Neural cell (in vitro differentiated cells): ENCODE results near the gene SPEM3. TPM values are rescaled to one million over a fixed set of nuclear protein-coding genes. Genes with fewer than 3 reads are reported as not detected.

Source experiments
- H2AFZ ChIP-seq: fragments of 200-600, 300-800 bp; sonication (generic), shearing (Covaris generic); 2 replicates; pipeline ENCODE4 v1.6.0; 2014; ENCODE audit warnings: low read depth, mild to moderate bottlenecking, antibody characterized with exemption, low read length, moderate library complexity
- H3F3A ChIP-seq: fragments of 200-600 bp; shearing (Covaris generic); 2 replicates; pipeline ENCODE4 v1.6.1; 2016; ENCODE audit warnings: mild to moderate bottlenecking, moderate library complexity, mixed read lengths, antibody characterized with exemption, low read length; ENCODE audit not compliant: insufficient read depth, poor library complexity, severe bottlenecking
- H3K27ac ChIP-seq: fragments of 200-600, 300-800 bp; sonication (generic), shearing (Covaris generic); 2 replicates; pipeline ENCODE4 v1.5.1; 2014; ENCODE audit warnings: mild to moderate bottlenecking, low read length, moderate library complexity
- H3K27me3 ChIP-seq: fragments of 300-800, 200-600 bp; sonication (generic), shearing (Covaris generic); 2 replicates; pipeline ENCODE4 v1.6.0; 2014; ENCODE audit warnings: mild to moderate bottlenecking, low read depth, low read length, moderate library complexity; ENCODE audit not compliant: insufficient read depth
- H3K36me3 ChIP-seq: fragments of 300-800, 200-600 bp; sonication (generic), shearing (Covaris generic); 2 replicates; pipeline ENCODE4 v1.5.1; 2014; ENCODE audit warnings: mild to moderate bottlenecking, antibody characterized with exemption, low read length, moderate library complexity; ENCODE audit not compliant: insufficient read depth
- H3K4me2 ChIP-seq: fragments of 300-800, 200-600 bp; sonication (generic), shearing (Covaris generic); 2 replicates; pipeline ENCODE4 v1.6.0; 2014; ENCODE audit warnings: mild to moderate bottlenecking, low read length
- H3K4me3 ChIP-seq: fragments of 300-800, 200-600 bp; sonication (generic), shearing (Covaris generic); 2 replicates; pipeline ENCODE4 v1.5.1; 2014; ENCODE audit warnings: mild to moderate bottlenecking, low read length, moderate library complexity
- H3K79me2 ChIP-seq: fragments of 200-600 bp; shearing (Covaris generic); replicated peaks from 2 replicates; pipeline ENCODE4 v1.6.0; 2014; ENCODE audit warnings: mild to moderate bottlenecking, low read length, moderate library complexity; ENCODE audit not compliant: insufficient read depth
- H3K9ac ChIP-seq: fragments of 300-800, 200-600 bp; sonication (generic), shearing (Covaris generic); 2 replicates; pipeline ENCODE4 v1.6.1; 2016; ENCODE audit warnings: mild to moderate bottlenecking, low read length, mixed read lengths
- H3K9me2 ChIP-seq: fragments of 200-600 bp; shearing (Covaris generic); 2 replicates; pipeline ENCODE4 v1.6.1; 2016; ENCODE audit warnings: mild to moderate bottlenecking, low read length, mixed read lengths; ENCODE audit not compliant: insufficient read depth
- H3K9me3 ChIP-seq: fragments of 200-600, 300-800 bp; sonication (generic), shearing (Covaris generic); 2 replicates; pipeline ENCODE4 v1.6.1; 2016; ENCODE audit warnings: mild to moderate bottlenecking, mixed run types, low read length, moderate library complexity, mixed read lengths
- H4K20me1 ChIP-seq: fragments of 200-600 bp; shearing (Covaris generic); 2 replicates; pipeline ENCODE4 v1.6.1; 2016; ENCODE audit warnings: mild to moderate bottlenecking, mixed run types; ENCODE audit not compliant: insufficient read depth
- EP300 ChIP-seq: fragments of 450-650 bp; conservative IDR thresholded peaks from 2 replicates; pipeline ENCODE4 v1.6.1; 2014; ENCODE audit warnings: antibody characterized with exemption, mild to moderate bottlenecking, moderate library complexity; ENCODE audit not compliant: poor library complexity, severe bottlenecking
- EZH2 ChIP-seq: fragments of 200-600, 300-800 bp; shearing (Covaris generic), sonication (generic); IDR thresholded peaks from 2 replicates; pipeline ENCODE4 v1.6.1; 2014; ENCODE audit warnings: antibody characterized with exemption, low read length, borderline replicate concordance, mild to moderate bottlenecking; ENCODE audit not compliant: insufficient read depth, poor library complexity, severe bottlenecking
- MXI1 ChIP-seq: fragments of 450-650 bp; conservative IDR thresholded peaks from 2 replicates; pipeline ENCODE4 v1.6.1; 2014; ENCODE audit warnings: antibody characterized with exemption, mild to moderate bottlenecking; ENCODE audit not compliant: poor library complexity, severe bottlenecking
- POLR2AphosphoS5 ChIP-seq: IDR thresholded peaks from 2 replicates; pipeline ENCODE4 v1.6.1; 2012
- RAD21 ChIP-seq: fragments of 450-650 bp; conservative IDR thresholded peaks from 2 replicates; pipeline ENCODE4 v1.6.1; 2014; ENCODE audit warnings: antibody characterized with exemption, mild to moderate bottlenecking, moderate library complexity
- SMC3 ChIP-seq: fragments of 450-650 bp; conservative IDR thresholded peaks from 2 replicates; pipeline ENCODE4 v1.6.1; 2014; ENCODE audit warnings: antibody characterized with exemption, mild to moderate bottlenecking, moderate library complexity; ENCODE audit not compliant: poor library complexity
- TAF1 ChIP-seq: IDR thresholded peaks from 2 replicates; pipeline ENCODE4 v1.6.1; 2012; ENCODE audit warnings: low read depth
- polyA plus RNA-seq: library from polyadenylated mRNA; depleted of rRNA; stranded (reverse); fragments of >200 nt; gene quantifications from 2 replicates; pipeline ENCODE4 v1.2.3, GENCODE V29; 2014
- TF ChIP-seq, protein P1 (sequence below): IDR thresholded peaks from 2 replicates; pipeline ENCODE4 v1.6.1; 2012; ENCODE audit warnings: borderline replicate concordance
- TF ChIP-seq, protein P2 (sequence below): fragments of 450-650 bp; IDR thresholded peaks from 2 replicates; pipeline ENCODE4 v1.5.1; 2014; ENCODE audit warnings: antibody characterized with exemption, mild to moderate bottlenecking, moderate library complexity; ENCODE audit not compliant: poor library complexity, severe bottlenecking

The SPEM3 gene
- polyA plus RNA-seq, 1 donor from 2014 or later: not detected

DNA sequence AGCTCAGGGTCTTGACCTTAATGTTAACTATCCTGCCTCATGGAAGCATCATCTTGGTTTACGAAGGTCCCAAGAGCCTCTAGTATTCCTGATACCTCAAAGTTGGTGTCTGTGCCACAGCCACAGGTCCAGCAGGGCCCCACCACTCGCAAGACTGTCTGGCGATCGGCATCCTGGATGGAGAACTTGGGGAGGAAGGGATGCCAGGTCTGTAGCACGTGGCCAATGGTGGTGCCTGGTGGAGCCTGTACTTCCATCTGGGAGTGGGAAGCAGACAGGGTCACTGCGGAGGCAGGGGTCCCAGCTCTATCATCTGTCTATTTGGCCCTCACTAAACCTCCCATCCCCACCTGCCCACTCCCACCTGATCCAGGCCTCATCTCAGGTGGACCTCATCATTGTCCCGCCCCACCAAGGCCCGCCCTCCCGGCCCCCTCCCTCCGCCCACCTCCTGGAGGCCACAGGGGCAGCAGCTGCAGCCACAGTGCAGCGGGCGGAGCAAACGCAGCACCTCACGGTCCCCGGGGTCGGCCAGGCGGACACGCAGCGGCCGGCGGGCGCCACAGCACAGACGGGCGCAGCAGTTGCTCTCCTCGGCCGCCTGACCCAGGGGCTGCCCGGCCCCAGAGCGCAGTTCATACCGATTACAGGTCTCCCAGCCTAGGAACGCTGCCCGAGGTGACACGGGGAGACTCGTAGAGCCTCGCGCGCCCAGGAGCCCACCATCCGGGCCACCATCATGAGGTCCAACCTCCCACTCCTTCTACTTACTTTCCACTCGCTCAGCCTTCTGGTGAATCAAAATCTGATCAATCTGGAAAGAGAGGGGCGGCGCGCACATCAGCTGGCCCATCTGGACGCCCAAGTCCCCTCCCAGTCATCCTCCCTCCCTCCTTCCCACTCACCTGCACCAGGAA lies 35.7 kb upstream of the SPEM3 start:
- H3K4me3 ChIP-seq: peak overlapping the region; percentile 93
- no peaks in the 10 kb centered on the region for H4K20me1 ChIP-seq

DNA sequence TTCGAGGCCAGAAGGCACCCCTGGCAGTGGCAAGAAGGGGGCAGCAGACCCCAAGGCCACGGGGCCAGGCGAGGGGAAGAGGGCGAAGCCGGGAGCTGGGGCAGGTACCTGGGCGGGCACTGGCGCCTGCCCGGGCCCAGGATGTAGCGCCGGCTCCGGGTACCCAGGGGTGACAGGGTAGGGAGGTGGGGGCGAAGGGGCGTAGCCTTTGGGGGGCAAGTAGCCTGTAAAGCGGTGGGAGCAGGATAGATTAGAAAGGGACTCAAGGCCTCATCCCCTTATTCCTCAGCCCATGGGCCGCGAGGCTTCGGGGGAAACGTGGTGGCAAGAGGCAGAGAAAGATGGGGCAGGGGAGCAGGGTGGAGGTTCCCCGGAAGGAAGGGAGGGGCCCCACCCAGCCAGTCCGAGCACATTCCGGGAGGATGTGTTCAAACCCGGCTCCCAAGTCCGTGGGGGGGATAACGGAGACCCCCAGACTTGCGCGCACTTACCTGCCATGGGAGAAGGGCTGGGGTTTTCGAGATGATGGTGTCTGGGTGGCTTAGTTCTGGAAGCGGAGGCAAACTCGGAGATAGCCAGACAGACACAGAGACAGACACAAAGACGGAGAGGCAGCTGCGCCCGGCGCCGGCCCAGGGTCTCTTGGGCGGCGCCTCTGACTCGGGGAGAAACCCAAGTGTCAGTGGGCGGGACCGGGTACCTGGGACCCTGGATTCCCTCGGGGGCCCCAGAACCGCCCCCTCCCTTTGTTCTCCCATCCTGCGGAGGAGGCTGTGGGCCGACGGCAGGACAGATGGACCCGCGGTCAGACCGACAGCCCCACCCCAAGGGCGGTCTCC lies 34.8 kb upstream of the SPEM3 start:
- H3K27ac ChIP-seq: peak overlapping the region; percentile 58
- H3K27me3 ChIP-seq: no peaks in the 10 kb centered on the region
- peak overlapping the region; percentile 80 for H3K4me2 ChIP-seq
- H3K9me3 ChIP-seq: no peaks in the 10 kb centered on the region
- peak overlapping the region; percentile 93 for H3K4me3 ChIP-seq
- peaks cover 6% of the 10 kb centered on the region for H3K36me3 ChIP-seq
- peak overlapping the region; percentile 65 for H2AFZ ChIP-seq
- peak overlapping the region; percentile 93 for H3K9ac ChIP-seq
- no peaks in the 10 kb centered on the region for H3K79me2 ChIP-seq
- no peaks in the 10 kb centered on the region for H4K20me1 ChIP-seq
- no peaks in the 10 kb centered on the region for H3K9me2 ChIP-seq
- H3F3A ChIP-seq: no peaks in the 10 kb centered on the region
- TF ChIP-seq, protein P1, sequence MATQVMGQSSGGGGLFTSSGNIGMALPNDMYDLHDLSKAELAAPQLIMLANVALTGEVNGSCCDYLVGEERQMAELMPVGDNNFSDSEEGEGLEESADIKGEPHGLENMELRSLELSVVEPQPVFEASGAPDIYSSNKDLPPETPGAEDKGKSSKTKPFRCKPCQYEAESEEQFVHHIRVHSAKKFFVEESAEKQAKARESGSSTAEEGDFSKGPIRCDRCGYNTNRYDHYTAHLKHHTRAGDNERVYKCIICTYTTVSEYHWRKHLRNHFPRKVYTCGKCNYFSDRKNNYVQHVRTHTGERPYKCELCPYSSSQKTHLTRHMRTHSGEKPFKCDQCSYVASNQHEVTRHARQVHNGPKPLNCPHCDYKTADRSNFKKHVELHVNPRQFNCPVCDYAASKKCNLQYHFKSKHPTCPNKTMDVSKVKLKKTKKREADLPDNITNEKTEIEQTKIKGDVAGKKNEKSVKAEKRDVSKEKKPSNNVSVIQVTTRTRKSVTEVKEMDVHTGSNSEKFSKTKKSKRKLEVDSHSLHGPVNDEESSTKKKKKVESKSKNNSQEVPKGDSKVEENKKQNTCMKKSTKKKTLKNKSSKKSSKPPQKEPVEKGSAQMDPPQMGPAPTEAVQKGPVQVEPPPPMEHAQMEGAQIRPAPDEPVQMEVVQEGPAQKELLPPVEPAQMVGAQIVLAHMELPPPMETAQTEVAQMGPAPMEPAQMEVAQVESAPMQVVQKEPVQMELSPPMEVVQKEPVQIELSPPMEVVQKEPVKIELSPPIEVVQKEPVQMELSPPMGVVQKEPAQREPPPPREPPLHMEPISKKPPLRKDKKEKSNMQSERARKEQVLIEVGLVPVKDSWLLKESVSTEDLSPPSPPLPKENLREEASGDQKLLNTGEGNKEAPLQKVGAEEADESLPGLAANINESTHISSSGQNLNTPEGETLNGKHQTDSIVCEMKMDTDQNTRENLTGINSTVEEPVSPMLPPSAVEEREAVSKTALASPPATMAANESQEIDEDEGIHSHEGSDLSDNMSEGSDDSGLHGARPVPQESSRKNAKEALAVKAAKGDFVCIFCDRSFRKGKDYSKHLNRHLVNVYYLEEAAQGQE: no peak
- TF ChIP-seq POLR2AphosphoS5 (peak; percentile 1), EP300 (no peak), MXI1 (peak; percentile 23), TAF1 (no peak), RAD21 (peak; percentile 47), SMC3 (peak; percentile 31)

More for the DNA sequence above, 35.7 kb upstream of the SPEM3 start:
- Histone ChIP-seq H3K9ac (peak overlapping the region; percentile 93), H3K9me3 (no peaks in the 10 kb centered on the region), H2AFZ (no peak overlapping the region), H3F3A (no peaks in the 10 kb centered on the region), H3K27ac (peak overlapping the region; percentile 58), H3K9me2 (no peaks in the 10 kb centered on the region), H3K4me2 (peak overlapping the region; percentile 80), H3K79me2 (no peaks in the 10 kb centered on the region), H3K27me3 (no peaks in the 10 kb centered on the region), H3K36me3 (peaks cover 7% of the 10 kb centered on the region)
- TF ChIP-seq TAF1 (no peak), MXI1 (no peak), EP300 (no peak), SMC3 (no peak), EZH2 (no peak), POLR2AphosphoS5 (no peak), RAD21 (no peak)
- TF ChIP-seq, protein P2, sequence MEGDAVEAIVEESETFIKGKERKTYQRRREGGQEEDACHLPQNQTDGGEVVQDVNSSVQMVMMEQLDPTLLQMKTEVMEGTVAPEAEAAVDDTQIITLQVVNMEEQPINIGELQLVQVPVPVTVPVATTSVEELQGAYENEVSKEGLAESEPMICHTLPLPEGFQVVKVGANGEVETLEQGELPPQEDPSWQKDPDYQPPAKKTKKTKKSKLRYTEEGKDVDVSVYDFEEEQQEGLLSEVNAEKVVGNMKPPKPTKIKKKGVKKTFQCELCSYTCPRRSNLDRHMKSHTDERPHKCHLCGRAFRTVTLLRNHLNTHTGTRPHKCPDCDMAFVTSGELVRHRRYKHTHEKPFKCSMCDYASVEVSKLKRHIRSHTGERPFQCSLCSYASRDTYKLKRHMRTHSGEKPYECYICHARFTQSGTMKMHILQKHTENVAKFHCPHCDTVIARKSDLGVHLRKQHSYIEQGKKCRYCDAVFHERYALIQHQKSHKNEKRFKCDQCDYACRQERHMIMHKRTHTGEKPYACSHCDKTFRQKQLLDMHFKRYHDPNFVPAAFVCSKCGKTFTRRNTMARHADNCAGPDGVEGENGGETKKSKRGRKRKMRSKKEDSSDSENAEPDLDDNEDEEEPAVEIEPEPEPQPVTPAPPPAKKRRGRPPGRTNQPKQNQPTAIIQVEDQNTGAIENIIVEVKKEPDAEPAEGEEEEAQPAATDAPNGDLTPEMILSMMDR: no peak
- TF ChIP-seq, protein P1: no peak
